GM21528 (cell line): Measurements from ENCODE around the gene SSTR5.

Experiments
- ATAC-seq: cut with Tn5 transposase; IDR thresholded peaks from one replicate; pipeline ENCODE4 v1.9.1; 2021; ENCODE audit warnings: mild to moderate bottlenecking, moderate library complexity; ENCODE audit not compliant: unreplicated experiment, low FRiP score

SSTR5 gene

GRCh38 chr16:1119766-1120576 is 47.4 kb downstream of the SSTR5 start:
- no peak for ATAC-seq

GRCh38 chr16:1120577-1120941 is 48.0 kb downstream of the SSTR5 start:
- ATAC-seq = no peak

GRCh38 chr16:1121009-1121408 is 48.5 kb downstream of the SSTR5 start:
- ATAC-seq = no peak

GRCh38 chr16:1121601-1122397 is 49.3 kb downstream of the SSTR5 start:
- no peak for ATAC-seq

GRCh38 chr16:1122398-1122765 is 49.8 kb downstream of the SSTR5 start:
- no peak for ATAC-seq

GRCh38 chr16:1123525-1124230 is 51.1 kb downstream of the SSTR5 start:
- no peak for ATAC-seq

- no peak for ATAC-seq
Measured at GRCh38 chr16:1124291-1124690, 51.7 kb downstream of the SSTR5 start.

- no peak for ATAC-seq
Measured at GRCh38 chr16:1124795-1125194, 52.2 kb downstream of the SSTR5 start.

- no peak for ATAC-seq
Measured at GRCh38 chr16:1125471-1125870, 52.9 kb downstream of the SSTR5 start.

- no peak for ATAC-seq
Measured at GRCh38 chr16:1126044-1126443, 53.5 kb downstream of the SSTR5 start.

- no peak for ATAC-seq
Measured at GRCh38 chr16:1126586-1126985, 54.0 kb downstream of the SSTR5 start.

- no peak for ATAC-seq
Measured at GRCh38 chr16:1127101-1127500, 54.6 kb downstream of the SSTR5 start.

- ATAC-seq = no peak
Measured at GRCh38 chr16:1127971-1128715, 55.6 kb downstream of the SSTR5 start.

- no peak for ATAC-seq
Measured at GRCh38 chr16:1129106-1129960, 56.8 kb downstream of the SSTR5 start.

GRCh38 chr16:1130382-1130781 is 57.8 kb downstream of the SSTR5 start:
- ATAC-seq = no peak
